Testis (tissue), 3 donors: ENCODE results near the gene SRD5A1. TPM values are rescaled to one million over a fixed set of nuclear protein-coding genes. Genes with fewer than 3 reads are reported as not detected.

Source experiments
- DNase-seq: peaks from one replicate; pipeline ENCODE4 v3.0.0-alpha.2; 2019
- H3K27ac ChIP-seq, 2 donors: fragments of 200-600 bp; sonication (generic); one replicate each; pipeline ENCODE4 v1.5.1; 2019
- H3K27me3 ChIP-seq: fragments of 200-600 bp; sonication (generic); one replicate; pipeline ENCODE4 v1.5.1; 2019
- H3K36me3 ChIP-seq: fragments of 200-600 bp; sonication (generic); one replicate; pipeline ENCODE4 v1.5.1; 2017; ENCODE audit warnings: low read depth; ENCODE audit errors: missing control alignments
- H3K4me1 ChIP-seq: fragments of 200-600 bp; sonication (generic); one replicate; pipeline ENCODE4 v1.5.1; 2019
- H3K4me3 ChIP-seq, 2 donors: fragments of 200-600 bp; sonication (generic); one replicate each; pipeline ENCODE4 v1.5.1; 2017 to 2019
- H3K9me3 ChIP-seq: fragments of 200-600 bp; sonication (generic); one replicate; pipeline ENCODE4 v1.5.1; 2017
- CTCF ChIP-seq, 3 experiments: fragments of 450-650 bp in 2 of 3; fragments of 200-600 bp in 1 of 3; sonication (generic) in 1 of 3; IDR thresholded peaks; one replicate each; pipeline ENCODE4 v1.5.1; 2016 to 2019; ENCODE audit warnings: antibody characterized with exemption in 3 of 3, mild to moderate bottlenecking in 2 of 3, moderate library complexity in 1 of 3
- POLR2A ChIP-seq: fragments of 450-650 bp; IDR thresholded peaks from one replicate; pipeline ENCODE4 v1.6.1; 2017; ENCODE audit warnings: antibody characterized with exemption, mild to moderate bottlenecking, moderate library complexity
- WGBS, 2 donors: methylation state at CpG; one replicate each; pipeline ENCODE4 v1.1.5; 2018; 5-methylcytosine and 5-hydroxymethylcytosine counted together
- intact Hi-C: fragments of 100-400 bp; cut with DNase I; formaldehyde crosslinking; loops from one replicate; pipeline ENCODE4 v1.15.1; 2023; ENCODE audit warnings: low total_unique reads
- polyA plus RNA-seq: library from polyadenylated mRNA; stranded (reverse); fragments of 350-450 nt; fragmentation: Illumina TruSeq; extraction: RNeasy Lipid Tissue Mini Kit (QIAGEN cat#74804); gene quantifications from one replicate; pipeline ENCODE4 v1.2.3, GENCODE V29; 2014; ENCODE audit warnings: low read depth, low replicate concordance; ENCODE audit not compliant: insufficient read depth
- total RNA-seq, 2 donors: library from RNA; depleted of rRNA; stranded (reverse); fragments of >200 nt; gene quantifications; one replicate each; pipeline ENCODE4 v1.2.3, GENCODE V29; 2016

Gene SRD5A1
- total and polyA plus RNA-seq, 3 donors from 2014 or later, result 3.8 to 13.9 (median 7.9) TPM

DNA sequence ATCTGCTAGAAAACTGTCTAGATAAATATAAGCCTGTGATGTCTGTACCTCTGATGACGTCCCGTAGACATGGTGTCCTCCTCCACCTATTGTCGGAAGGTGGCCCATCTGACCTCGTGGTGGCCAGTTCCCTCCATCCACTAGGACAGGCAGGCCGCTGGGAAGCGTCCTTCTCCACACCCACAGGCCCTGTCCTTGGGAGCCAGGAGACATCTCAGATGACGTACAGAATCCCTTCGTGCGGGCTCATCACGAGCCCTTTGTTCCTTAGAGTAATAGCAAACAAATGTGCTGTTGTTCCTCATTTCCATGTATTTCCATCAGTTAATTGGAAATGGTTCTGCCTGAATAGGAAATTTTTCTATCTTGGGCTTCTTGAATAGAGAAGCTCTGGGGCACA lies 41.6 kb downstream of the SRD5A1 start:
- intact Hi-C loops, result no loop called here
- Histone ChIP-seq H3K9me3 (no peaks in the 10 kb centered on the region), H3K27ac (no peak overlapping the region), H3K36me3 (no peaks in the 10 kb centered on the region), H3K4me3 (no peak overlapping the region), H3K27me3 (no peaks in the 10 kb centered on the region), H3K4me1 (no peaks in the 10 kb centered on the region)
- no peak for DNase-seq
- TF ChIP-seq POLR2A (no peak), CTCF (IDR thresholded peaks at IDR 0.05) (no peak)
- 90 to 95% methylated on average over 10 of the region's 10 CpGs for whole genome bisulfite sequencing, 2 donors

DNA sequence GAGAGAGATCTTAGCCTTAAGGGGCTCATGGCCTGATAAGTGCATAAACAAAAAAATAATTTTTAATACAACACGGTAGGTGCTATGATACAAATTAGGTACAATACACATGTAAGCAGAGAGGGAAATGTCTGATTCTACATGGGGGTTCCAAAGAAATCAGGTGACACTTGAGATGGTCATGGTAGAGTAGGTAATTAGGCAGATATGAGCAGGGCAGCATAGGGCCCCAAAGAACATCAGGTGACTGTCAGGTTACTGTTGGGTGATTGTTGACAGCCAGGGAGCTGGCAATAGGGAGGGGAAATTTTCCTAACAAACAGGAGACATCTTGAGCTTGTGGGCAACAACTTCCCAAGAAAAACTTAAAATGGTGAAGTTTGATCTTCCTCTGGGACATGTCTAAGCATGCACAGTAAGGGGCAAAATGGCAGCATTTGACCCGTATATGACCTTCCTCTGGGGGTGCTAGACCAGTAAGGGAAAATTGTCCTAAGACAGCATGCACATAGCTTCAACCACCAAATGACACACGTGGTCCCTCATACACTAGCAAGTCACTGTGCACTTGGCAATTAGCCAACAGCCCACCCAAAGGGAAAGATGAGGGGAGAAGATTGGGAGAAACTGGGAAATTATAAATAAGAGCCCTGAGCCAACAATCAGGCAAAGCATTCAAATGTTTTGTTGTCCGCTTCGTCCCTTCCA lies 42.7 kb downstream of the SRD5A1 start:
- 89 to 94% methylated on average over 5 of the region's 5 CpGs for WGBS, 2 donors
- Histone ChIP-seq H3K4me3 (no peak overlapping the region), H3K9me3 (no peaks in the 10 kb centered on the region), H3K27ac (no peak overlapping the region), H3K4me1 (no peaks in the 10 kb centered on the region), H3K36me3 (no peaks in the 10 kb centered on the region), H3K27me3 (no peaks in the 10 kb centered on the region)
- DNase-seq, result no peak
- intact Hi-C loops, result no loop called here
- no peak for TF ChIP-seq CTCF (IDR thresholded peaks at IDR 0.05)
- no peak for TF ChIP-seq POLR2A

DNA sequence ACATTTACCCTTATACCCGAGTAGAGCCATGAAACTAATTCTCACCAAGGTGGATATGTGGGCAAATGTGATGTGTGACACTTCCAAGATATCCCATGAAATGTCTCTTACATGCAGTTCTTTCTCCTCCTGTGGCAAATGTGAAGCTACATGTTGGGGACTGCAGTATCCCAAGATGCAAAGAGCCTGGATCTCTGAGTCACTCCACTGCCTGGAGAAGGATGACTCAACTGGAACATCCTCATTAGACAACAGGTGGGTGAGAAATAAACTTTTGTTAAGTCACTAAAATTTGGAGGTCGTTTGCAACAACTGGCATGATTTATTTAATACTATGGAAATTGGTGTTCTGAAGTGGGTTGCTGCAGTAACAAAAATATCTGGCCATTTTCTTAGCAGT lies 43.5 kb downstream of the SRD5A1 start:
- no peaks in the 10 kb centered on the region for H3K9me3 ChIP-seq
- no peak for DNase-seq
- no peaks in the 10 kb centered on the region for H3K4me1 ChIP-seq
- 76 to 84% methylated on average over 2 of the region's 2 CpGs for WGBS, 2 donors
- intact Hi-C loops, result no loop called here
- no peaks in the 10 kb centered on the region for H3K36me3 ChIP-seq
- TF ChIP-seq CTCF (IDR thresholded peaks at IDR 0.05) (no peak), POLR2A (no peak)
- H3K27ac ChIP-seq, result no peak overlapping the region
- no peaks in the 10 kb centered on the region for H3K27me3 ChIP-seq
- H3K4me3 ChIP-seq, result no peak overlapping the region

DNA sequence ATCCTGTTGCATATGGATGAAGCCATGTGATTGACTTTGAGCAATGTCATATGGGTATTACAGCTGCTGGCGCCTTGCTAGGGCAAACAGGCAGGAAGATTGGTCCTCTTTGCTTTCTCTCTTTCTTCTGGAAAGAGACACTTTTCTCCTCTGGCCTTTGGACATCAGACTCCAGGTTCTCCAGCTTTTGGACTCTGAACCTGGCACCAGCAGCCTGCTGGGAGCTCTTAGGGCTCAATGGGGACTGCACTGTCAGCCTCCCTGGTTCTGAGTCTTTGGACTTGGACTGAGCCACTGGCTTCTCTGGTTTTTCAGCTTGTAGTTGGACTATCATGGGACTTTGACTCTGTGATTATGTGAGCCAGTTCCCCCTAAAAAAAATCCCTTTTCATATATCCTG lies 45.1 kb downstream of the SRD5A1 start:
- no peak for DNase-seq
- 67 to 92% methylated on average over 1 of the region's 1 CpG for WGBS, 2 donors
- Histone ChIP-seq H3K9me3 (no peaks in the 10 kb centered on the region), H3K27me3 (no peaks in the 10 kb centered on the region), H3K4me3 (no peak overlapping the region), H3K4me1 (no peaks in the 10 kb centered on the region), H3K27ac (no peak overlapping the region), H3K36me3 (no peaks in the 10 kb centered on the region)
- no peak for TF ChIP-seq CTCF (IDR thresholded peaks at IDR 0.05)
- TF ChIP-seq POLR2A, result no peak
- intact Hi-C loops, result no loop called here

DNA sequence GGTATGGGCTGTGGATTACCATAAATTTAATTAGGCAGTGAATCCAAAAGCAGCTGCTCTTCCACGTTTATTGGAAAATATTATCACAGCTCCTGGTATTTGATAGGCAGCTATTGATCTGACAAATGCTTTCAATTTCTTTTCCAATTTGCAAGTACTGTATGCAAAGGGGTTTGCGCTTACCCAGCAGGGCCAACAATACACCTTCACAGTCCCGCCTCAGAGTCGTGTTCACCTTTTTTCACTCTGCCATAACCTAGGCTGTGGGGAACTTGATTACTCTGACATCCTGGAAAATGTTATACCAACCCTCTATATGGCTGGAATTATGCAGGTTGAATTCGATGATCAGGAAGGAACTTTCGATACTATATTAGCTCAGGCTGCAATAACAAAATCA lies 47.7 kb downstream of the SRD5A1 start:
- 55 to 62% methylated on average over 6 of the region's 6 CpGs for WGBS, 2 donors
- Histone ChIP-seq H3K4me1 (no peaks in the 10 kb centered on the region), H3K27me3 (no peaks in the 10 kb centered on the region), H3K4me3 (no peak overlapping the region), H3K9me3 (no peaks in the 10 kb centered on the region), H3K27ac (no peak overlapping the region), H3K36me3 (no peaks in the 10 kb centered on the region)
- TF ChIP-seq CTCF (IDR thresholded peaks at IDR 0.05) (no peak), POLR2A (no peak)
- no peak for DNase-seq
- intact Hi-C loops, result no loop called here
